ENCODE results near the gene PPP4R2. TPM values are rescaled to one million over a fixed set of nuclear protein-coding genes. Genes with fewer than 3 reads are reported as not detected.

Gene PPP4R2
- total RNA-seq (10 to 100 TPM; 31.7 to 90.1 (median 71.0) TPM), polyA plus RNA-seq (10 to 100 TPM; 14.2 to 40.3 (median 17.8) TPM)
- long read RNA-seq, donor 1, full-length matches to known transcripts: 21 of 21 reads
- long read RNA-seq, donor 1, partial matches to known transcripts: 0 of 21 reads
- long read RNA-seq, donor 1, other reads (novel, unspliced or antisense): 0 of 21 reads
- long read RNA-seq, donor 2, full-length matches to known transcripts: 15 of 15 reads
- long read RNA-seq, donor 2, partial matches to known transcripts: 0 of 15 reads
- long read RNA-seq, donor 2, other reads (novel, unspliced or antisense): 0 of 15 reads
- long read RNA-seq, donor 3, full-length matches to known transcripts: 17 of 23 reads
- long read RNA-seq, donor 3, partial matches to known transcripts: 6 of 23 reads
- long read RNA-seq, donor 3, other reads (novel, unspliced or antisense): 0 of 23 reads
- long read RNA-seq, donor 4, full-length matches to known transcripts: 1 of 4 reads
- long read RNA-seq, donor 4, partial matches to known transcripts: 2 of 4 reads
- long read RNA-seq, donor 4, other reads (novel, unspliced or antisense): 1 of 4 reads
- long read RNA-seq, donor 5, full-length matches to known transcripts: 72 of 108 reads
- long read RNA-seq, donor 5, partial matches to known transcripts: 19 of 108 reads
- long read RNA-seq, donor 5, other reads (novel, unspliced or antisense): 17 of 108 reads
- long read RNA-seq, donor 6: 0 reads
- long read RNA-seq, donor 7, full-length matches to known transcripts: 7 of 7 reads
- long read RNA-seq, donor 7, partial matches to known transcripts: 0 of 7 reads
- long read RNA-seq, donor 7, other reads (novel, unspliced or antisense): 0 of 7 reads
- long read RNA-seq, donor 8, full-length matches to known transcripts: 27 of 37 reads
- long read RNA-seq, donor 8, partial matches to known transcripts: 10 of 37 reads
- long read RNA-seq, donor 8, other reads (novel, unspliced or antisense): 0 of 37 reads
- long read RNA-seq, donor 9, full-length matches to known transcripts: 12 of 36 reads
- long read RNA-seq, donor 9, partial matches to known transcripts: 24 of 36 reads
- long read RNA-seq, donor 9, other reads (novel, unspliced or antisense): 0 of 36 reads
- long read RNA-seq, donor 10, full-length matches to known transcripts: 12 of 18 reads
- long read RNA-seq, donor 10, partial matches to known transcripts: 6 of 18 reads
- long read RNA-seq, donor 10, other reads (novel, unspliced or antisense): 0 of 18 reads

GRCh38 chr3:72996473-72997333, at the start of gene PPP4R2:
TSS of gene PPP4R2 (plus strand) at chr3:72996811. CDS start at chr3:72997038, 227 bp downstream.
- Histone ChIP-seq H3K4me3 (peak within 1 kb of the TSS; percentile 2 to 96 (median 86)), H3K9me3 (replicated peaks in 1 of 3) (no peaks in the 10 kb centered on the region), H3K36me3 (replicated peaks in 1 of 2) (peaks cover 0 to 4% of the 10 kb centered on the region in 2 donors), H3K27me3 (no peaks in the 10 kb centered on the region), H3K4me1 (replicated peaks in 1 of 2) (peaks cover 33 to 39% of the 10 kb centered on the region in 2 donors), H3K27ac (peak within 1 kb of the TSS; percentile 78 to 100 (median 98))
- WGBS, 4 donors: 0 to 1% (median 1%) methylated on average over 4 to 74 of the region's 75 CpGs
- TF ChIP-seq CTCF (IDR thresholded peaks at IDR 0.05) (no peak), POLR2A (IDR thresholded peaks at IDR 0.05) (peak; percentile 78 to 89)
- DNase-seq: peak; percentile 86 to 90 (median 88)
- intact Hi-C loops (cut with DNase I): loop anchor here in 1 of 2 donors (10.0 kb wide), 1 partner anchor 52 kb away; no protein-coding TSS in a partner anchor

GRCh38 chr3:72947715-72948490, 48.7 kb upstream of the PPP4R2 start:
- no peaks in the 10 kb centered on the region for H3K4me1 ChIP-seq (replicated peaks in 1 of 2)
- no peak for DNase-seq
- no peak for TF ChIP-seq POLR2A (IDR thresholded peaks at IDR 0.05)
- 69 to 80% (median 73%) methylated on average over 8 of the region's 8 CpGs for WGBS, 4 donors
- no peak overlapping the region for H3K27ac ChIP-seq
- no peaks in the 10 kb centered on the region for H3K27me3 ChIP-seq
- intact Hi-C loops (cut with DNase I): loop anchor here in 1 of 2 donors (10.0 kb wide), 1 partner anchor 47 kb away; the partner anchor contains the start of gene PPP4R2
- H3K9me3 ChIP-seq (replicated peaks in 1 of 3): no peaks in the 10 kb centered on the region
- no peaks in the 10 kb centered on the region for H3K36me3 ChIP-seq (replicated peaks in 1 of 2)
- H3K4me3 ChIP-seq: no peak overlapping the region

- Histone ChIP-seq H3K36me3 (replicated peaks in 1 of 2) (no peaks in the 10 kb centered on the region), H3K27me3 (no peaks in the 10 kb centered on the region), H3K9me3 (replicated peaks in 1 of 3) (no peaks in the 10 kb centered on the region), H3K27ac (no peak overlapping the region), H3K4me1 (replicated peaks in 1 of 2) (no peaks in the 10 kb centered on the region), H3K4me3 (no peak overlapping the region)
- WGBS, 4 donors: 89 to 96% (median 93%) methylated on average over 4 of the region's 4 CpGs
- DNase-seq: no peak
- intact Hi-C loops (cut with DNase I): loop anchor here in 1 of 2 donors (10.0 kb wide), 1 partner anchor 46 kb away; the partner anchor contains the start of gene PPP4R2
- TF ChIP-seq POLR2A (IDR thresholded peaks at IDR 0.05) (no peak), CTCF (IDR thresholded peaks at IDR 0.05) (no peak)
Observed at GRCh38 chr3:72949016-72949415, 47.6 kb upstream of the PPP4R2 start.

All from adrenal gland (tissue), 19 donors.